COLO668 (cell line): ENCODE data around the gene GALNT10.
A peak's percentile ranks its signal among the peaks of the same experiment; 100 is the strongest.
"Not testable (repeated sequence)": the region's sequence is repeated elsewhere in the genome, so short reads cannot be mapped to it uniquely, and the experiment has no call there.

Experiments
- DNase-seq: peaks from one replicate; lab custom pipeline; 2025; ENCODE audit not compliant: unreplicated experiment; lab: John Stamatoyannopoulos, UW

Gene GALNT10, protein sequence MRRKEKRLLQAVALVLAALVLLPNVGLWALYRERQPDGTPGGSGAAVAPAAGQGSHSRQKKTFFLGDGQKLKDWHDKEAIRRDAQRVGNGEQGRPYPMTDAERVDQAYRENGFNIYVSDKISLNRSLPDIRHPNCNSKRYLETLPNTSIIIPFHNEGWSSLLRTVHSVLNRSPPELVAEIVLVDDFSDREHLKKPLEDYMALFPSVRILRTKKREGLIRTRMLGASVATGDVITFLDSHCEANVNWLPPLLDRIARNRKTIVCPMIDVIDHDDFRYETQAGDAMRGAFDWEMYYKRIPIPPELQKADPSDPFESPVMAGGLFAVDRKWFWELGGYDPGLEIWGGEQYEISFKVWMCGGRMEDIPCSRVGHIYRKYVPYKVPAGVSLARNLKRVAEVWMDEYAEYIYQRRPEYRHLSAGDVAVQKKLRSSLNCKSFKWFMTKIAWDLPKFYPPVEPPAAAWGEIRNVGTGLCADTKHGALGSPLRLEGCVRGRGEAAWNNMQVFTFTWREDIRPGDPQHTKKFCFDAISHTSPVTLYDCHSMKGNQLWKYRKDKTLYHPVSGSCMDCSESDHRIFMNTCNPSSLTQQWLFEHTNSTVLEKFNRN

DNA sequence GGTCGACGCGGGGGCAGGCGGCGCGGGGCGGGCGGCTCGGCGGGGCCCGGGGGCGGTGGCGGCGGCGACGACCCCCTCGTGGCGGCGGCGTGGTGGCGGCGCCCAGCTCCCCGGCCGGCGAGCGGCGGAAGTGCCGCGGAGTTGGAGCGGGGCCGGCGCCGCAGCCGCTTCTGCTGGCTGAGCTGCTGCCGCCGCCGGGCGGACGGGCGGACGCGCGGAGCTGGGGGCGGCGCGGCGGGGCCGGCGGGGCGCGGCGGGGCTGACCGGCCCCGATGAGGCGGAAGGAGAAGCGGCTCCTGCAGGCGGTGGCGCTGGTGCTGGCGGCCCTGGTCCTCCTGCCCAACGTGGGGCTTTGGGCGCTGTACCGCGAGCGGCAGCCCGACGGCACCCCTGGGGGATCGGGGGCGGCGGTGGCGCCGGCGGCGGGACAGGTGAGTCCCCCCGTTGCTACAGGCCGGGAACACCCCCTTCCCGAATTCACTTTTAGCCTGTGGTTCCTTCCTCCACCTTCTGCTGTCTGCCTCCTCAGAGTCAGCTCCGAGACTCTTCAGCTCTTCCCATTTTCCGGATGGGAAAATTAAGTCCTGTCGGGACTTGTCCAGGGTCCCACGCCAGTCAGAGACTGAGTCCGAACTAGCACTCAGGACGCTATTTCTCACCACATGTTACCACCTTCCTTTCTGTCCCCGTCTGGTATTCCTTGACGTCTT lies at the start of gene GALNT10:
Gene GALNT10 (plus strand): TSS at position 139 of the 710 bp plus-strand sequence. CDS start 134 bp downstream, at position 273.
- DNase-seq: peak; percentile 78

DNA sequence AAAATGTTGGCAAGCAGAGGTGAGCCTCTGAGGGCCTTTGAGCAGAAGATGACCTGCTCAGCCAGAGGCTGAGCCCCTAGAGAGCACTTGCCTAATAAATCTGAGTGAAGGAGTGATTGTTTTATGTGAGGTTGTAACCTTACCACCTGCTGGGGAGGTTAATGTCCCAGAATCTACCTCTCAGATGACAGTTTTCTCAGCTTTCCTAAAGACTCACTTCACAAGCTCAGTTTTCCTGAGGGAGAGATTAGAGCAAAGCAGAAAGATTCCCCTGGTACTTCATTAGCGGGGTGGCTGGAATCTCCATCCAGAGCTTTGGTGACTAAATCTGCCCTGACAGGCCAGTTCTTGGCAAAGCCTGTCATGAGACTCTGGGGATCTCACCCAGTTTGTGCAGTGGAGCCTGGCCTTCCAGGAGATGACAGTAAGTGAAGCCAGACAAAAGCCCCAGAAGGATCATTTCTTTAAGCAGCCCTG lies 48.8 kb upstream of the GALNT10 start:
- no peak for DNase-seq

DNA sequence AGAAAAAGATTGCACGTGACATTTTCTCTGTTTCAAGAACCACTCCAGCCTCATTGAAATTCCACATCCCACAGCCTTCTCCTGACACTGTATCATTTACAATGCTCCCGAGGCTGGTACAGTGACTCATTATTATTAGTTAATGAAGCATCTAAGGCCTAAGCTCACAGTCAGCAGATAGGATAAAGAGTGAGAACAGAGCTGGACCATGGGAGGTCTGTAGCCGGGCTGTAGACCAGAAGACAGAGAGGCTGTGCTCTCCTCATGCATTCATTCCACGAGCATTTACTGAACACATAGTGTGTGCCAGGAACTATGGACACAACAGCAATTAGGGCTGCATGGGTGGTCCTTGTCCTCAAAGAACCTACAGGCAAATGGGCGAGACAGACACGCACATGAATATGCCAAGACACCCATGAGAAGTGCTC lies 47.3 kb upstream of the GALNT10 start:
- DNase-seq: no peak

DNA sequence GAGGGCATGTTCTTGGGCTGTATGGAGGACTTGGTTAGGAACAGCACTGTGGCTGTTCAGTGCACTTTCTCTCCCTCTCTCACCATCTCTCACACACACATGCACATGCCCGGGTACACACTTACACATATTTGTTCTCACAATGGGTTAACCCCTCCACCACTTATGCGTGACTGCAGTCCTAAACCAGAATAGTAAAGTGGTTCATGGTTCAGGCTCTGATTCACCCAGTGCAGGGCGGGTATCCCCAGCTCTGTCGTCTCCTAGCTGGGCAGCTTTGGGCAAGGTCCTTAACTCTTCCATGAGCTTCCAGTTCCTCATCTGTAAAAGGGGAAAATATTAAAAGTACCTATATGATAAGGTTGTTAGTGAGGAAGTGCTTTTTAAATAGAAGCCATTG lies 45.3 kb upstream of the GALNT10 start:
- DNase-seq: no peak

DNA sequence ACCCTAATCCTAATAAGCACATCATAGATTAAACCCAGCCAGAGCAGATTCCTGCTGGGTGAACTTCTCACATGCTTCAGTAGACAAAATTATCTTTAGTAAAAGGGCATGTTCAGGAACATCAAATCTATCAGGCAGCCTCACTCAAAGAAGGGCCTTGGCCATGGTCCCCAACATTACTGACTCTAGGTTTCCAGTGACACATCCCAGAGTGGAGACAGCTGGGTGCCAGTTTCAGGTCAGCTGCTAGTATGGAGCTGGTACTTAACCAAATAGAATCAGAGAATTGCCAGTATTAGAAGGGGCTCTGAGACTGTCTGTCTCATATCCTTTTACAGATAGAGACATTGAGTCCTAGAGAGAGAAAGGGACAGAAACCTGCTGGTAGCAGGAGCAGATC lies 44.1 kb upstream of the GALNT10 start:
- no peak for DNase-seq

DNA sequence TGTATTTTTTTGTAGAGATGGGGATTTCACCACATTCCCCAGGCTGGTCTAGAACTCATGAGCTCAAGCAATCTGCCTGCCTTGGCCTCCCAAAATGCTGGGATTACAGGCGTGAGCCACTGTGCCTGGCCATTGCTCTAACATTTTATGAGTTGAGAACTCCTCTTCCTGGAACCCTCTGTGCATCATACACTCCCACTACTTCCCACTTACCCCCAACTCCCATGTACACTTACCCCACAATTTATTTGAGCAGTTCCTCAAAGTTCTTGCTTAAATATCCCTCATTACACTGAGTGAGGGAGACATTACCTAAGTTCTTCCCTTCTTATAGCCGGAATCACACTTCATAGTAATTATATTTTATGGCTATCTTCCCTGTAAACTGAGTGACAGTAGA lies 42.9 kb upstream of the GALNT10 start:
- no peak for DNase-seq

DNA sequence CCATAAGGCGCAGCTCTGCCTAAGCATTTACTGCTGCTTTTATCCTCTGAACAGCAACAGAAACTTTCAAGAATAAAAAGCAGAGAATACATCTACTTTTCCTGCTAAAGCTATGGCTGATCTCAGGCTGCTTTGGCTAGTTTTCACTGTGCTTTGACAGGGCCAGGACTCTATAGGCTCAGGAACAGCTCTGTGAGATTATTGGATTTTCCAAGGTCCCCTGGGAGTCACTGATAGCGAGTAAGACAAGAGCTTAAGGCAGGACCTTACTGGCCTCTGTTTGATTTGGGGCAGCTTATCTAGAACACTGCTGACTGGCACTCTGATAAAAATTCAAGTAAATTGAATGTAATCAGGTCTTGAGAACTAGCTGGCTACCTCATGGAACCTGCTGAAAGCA lies 40.1 kb upstream of the GALNT10 start:
- not testable (repeated sequence) for DNase-seq

DNA sequence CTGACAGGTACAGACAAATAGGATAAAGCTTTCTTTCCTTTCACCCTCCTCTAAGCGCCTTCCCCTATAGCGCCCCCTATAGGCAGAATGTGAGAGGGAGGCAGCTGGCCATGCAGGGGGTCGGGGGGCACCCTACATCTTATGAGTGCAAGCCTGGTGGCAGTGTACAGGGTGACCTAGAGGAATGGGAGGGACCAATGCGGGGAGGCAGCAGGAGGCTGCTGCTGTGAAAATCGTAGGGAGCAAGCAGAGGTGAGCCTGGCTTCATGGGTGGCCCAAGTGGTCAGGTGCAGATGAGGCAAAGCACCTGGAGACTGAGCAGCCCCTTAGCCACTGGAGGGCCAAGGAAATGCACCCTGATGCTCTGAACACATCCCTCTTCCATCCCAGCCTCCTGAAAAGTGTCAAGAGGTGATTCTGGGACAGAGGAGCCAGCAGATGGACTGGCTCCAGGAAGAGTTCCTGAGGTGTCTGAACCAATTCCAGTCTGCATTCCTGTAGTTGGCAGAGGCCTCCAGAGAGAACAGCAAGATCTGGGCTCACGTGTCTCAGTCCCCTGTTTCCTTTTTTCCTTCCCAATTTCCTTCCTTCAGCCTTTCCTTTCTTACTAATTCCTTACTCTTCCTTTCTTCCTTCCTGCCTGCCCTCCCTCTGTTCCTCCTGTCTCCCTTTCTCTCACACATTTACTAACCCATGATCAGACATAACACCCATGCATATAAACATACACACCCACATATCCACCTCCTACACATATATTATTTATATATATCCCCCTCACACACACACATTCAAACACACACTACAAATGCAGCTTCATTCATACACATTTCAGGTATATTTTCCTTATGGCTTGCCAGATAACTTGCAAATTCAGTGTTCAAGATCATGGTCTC lies 32.8 kb upstream of the GALNT10 start:
- no peak for DNase-seq

DNA sequence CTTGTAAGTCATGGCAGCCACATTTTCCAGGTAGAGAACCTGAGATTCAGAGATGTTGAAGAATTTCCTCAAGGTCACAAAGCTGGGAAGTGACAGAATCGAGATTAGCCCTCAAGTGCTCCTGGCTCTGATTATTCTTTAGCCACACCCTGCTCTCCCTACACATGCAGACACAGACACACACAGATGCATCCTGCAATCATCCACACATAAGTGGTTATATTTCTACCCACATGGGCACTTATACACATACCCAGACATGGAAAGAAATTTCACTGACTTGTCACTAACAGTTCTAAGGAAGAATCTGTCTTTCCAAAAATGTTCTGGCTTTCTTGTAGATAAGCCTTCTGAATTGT lies 32.2 kb upstream of the GALNT10 start:
- no peak for DNase-seq

DNA sequence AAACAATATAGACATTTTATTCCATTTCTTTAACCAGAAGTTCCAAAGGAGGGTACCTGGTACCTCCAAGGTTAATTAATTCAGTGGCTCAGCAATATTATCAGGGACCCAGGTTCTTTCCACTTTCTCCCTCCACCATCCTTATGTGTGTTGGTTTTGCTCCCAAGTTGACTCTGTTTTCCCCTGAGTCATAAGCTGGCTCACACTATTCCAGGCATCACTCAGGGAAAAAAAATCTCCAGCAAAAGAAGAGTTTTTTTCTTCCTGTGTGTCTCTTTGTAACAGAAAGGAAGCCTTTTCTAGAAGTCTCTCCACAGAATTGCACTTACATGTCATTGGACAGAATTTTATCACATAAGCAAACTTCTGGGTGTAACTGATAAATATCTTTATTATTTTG lies 31.2 kb upstream of the GALNT10 start:
- DNase-seq: no peak

DNA sequence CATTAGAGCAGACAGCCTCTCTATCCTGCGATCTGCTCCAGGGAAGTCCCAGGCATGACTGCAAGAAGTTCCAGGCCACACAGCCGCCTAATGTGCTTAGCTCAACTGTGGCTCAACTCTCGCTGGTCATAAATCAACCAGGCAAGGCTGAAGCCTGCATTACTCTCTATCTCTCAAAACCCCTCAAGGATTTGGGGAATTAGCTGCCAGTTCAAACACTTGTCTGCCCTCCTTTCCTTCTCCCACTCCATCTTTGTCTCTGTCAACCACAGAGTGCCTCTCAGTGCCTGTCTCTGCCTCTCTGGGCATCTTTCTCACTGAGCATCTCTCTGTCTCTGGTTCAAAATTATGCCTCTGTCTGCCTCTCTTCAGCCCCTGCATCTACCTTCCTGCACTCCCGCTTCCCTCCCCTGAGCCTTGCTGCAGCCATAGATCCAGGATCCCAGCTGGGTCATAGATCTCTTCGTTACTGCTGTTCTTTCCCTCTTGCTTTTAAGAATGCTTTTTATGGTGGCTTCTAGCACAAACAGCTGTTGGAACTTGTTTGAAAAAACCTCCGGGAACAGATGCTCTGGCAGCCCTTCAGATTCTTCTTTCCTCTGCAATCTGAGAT lies 27.9 kb upstream of the GALNT10 start:
- no peak for DNase-seq

DNA sequence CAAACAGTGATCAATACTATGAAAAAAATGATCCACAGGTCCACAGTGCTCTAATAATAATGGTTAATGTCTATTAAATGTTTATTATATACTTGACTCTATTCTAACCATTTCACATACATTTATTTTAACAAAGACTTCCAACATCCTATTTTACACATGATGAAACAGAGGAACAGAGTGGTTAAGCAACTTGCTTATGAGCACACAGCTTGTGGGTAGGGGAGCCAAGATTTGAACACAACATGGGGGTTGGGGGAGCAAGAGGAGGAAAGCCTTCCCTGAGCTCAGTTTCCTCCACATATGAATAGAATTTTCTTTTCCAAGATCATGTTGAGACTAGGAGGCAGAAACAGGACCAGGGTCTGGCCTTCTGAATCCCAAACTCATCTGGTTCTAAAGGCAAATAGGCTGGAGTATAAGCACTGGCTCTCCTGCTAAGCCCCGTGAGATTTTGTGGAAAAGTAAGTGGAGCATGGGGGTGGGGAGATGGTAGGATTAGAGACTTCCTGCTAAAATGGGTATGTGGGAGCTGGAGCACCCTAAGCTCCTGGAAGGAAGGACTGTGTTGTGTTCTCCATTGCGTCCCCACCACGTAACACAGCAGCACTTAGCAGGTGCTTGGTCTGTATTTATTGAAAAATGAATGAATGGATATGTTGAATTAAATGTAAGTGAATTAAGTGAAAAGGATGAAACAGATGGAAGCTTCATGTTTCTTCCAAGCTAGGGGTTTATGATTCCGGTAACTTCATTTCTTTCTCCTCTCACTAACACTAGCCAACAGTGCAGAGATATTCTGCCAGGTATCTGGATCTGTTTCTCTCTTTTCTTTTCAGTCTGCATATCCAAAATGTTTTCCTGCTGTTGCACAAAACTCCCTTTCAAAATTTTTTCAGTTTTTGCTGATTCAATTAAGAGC lies 26.9 kb upstream of the GALNT10 start:
- no peak for DNase-seq

DNA sequence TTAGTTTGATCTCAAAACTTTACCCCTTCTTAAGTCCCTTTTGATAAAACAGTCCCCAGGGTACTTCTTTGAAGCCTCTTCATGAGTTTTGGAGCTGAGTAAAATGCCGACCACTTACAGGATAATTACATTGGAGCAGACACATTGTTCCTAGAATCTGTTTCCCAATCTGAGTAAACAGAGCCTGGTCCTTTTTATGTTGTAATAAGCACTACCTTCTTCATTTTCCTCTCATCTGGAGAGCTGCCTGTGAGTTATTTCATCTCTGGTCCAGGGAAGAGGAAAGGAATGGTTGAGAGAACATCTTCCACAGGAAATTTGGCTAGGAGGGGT lies 26.3 kb upstream of the GALNT10 start:
- DNase-seq: no peak

DNA sequence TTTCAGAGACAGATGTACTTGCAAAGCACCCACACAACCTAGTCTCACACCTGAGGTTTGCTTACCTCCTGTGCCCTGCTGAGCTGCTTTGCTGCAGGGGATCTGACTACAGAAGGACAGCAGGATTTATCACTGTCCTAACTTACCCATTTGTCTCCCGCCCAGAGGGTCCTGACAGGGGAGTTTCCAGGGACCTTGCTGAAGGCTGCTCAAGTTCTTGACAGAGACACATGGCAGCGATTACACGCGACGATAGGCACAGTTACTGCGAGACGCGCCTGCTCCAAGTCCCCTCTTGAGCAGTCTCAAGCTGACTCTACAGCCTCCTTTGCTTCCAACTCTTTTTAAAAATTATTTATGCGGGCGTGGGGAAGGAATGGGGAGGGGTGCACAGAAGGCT lies 24.6 kb upstream of the GALNT10 start:
- DNase-seq: no peak

DNA sequence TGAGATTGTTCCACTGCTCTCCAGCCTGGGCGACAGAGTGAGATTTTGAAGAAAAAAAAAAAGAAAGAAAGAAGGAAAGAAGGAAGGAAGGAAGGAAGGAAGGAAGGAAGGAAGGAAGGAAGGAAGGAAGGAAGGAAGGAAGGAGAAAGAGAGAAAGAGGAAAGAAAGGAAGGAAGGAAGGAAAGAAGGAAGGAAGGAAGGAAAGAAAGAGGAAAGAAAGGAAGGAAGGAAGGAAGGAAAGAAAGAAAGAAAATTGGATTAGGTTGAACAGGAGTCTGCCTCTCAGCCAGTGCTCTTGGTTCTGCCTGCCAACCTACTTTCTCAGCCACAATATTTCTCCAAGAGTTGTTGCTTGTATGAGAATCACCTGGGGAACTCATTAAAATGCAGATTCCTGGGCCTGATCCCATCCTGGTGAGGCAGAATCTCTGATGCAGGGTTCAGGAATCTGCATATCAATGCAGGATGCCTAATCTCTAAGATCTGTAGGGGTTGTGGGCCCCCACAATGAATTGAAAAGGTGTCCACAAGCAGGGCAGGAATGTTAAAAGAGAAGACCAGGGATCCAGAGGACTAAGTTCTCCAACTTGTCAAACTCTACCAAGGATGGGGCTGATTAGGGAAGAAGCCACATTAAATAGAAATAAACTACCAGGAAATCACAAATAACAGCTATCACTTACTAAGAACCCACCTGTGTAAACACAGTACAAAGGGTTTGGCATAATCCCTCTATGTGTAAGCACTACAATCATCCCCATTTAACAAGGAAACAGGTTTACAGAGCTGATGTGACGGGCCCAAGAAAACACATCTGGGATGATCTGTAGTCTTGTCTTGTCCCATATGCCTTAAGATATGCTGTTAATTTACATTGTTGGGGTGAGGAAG lies 23.4 kb upstream of the GALNT10 start:
- DNase-seq: peak; percentile 4

DNA sequence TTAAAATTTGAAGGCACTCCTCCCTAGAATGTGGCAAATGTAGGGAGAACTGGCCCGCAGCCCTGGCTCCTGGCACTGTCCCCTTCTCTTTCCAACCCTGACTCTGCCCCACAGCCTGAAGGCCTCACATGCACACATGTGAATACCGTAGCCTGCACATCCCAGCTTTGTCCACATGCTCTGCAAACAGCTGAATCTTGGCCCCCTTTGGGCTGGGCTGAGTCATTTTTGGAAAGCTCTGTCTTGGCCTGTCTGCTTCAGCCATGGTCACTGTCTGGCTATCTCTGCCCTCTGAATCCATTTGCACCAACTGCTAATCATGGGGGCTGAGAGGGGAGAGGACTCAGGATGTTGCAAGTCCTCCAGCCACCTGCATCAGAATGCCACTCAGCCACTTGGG lies 22.1 kb upstream of the GALNT10 start:
- no peak for DNase-seq

DNA sequence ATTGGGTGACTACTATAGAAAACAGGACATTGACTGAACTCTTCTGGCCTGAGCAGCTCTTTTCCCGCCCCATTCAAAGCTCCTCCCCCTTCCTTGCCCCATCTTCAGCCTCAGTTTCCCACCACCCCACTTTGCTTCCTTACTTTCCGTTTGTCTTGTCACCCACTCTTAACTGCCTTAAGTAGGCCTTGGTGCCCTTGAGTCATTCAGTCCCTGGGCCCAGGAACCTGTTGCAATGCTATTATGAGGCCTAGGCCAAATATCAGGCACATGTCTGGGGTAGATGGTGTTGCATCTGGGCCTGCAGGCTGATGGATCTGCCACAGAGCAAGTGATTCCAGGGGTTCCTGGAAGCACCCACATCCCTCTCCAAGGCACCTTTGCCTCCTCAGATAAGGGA lies 17.7 kb upstream of the GALNT10 start:
- no peak for DNase-seq

DNA sequence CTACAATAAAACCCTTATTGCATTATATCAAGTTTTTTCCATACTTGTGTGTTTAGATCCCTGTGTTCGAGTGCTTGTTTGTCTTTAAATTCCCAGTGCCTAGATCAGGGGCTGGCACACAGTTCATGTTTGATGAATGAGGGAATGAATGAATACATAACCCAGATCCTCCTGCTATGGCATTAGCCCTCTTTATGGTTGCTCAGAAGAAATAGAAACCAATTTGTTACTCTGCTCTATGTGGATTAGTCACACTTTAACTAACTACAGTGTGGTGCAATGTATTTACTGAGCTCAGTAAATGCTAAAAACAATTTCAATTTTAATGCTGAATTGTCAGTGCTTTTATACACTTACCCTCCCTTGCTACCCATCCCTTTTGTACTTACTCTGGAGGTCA lies 16.4 kb upstream of the GALNT10 start:
- DNase-seq: no peak

DNA sequence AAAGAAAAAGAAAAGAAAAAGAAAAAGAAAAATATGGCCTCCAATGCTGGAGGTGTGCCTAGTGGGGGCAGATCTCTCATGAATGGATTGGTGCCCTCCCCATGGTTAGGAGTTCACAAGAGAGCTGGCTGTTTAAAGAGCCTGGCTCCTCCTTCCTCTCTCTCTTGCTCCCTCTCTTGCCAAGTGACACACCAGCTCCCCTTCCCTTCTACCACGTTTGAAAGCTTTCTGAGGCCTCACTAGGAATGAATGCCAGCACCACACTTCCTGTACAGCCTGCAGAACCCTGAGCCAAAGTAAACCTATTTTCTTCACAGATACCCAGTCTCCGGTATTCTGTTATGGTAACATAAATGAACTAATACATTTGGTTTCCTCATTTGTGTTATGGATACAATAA lies 14.4 kb upstream of the GALNT10 start:
- DNase-seq: no peak
